GM18505 (cell line): ENCODE data around the gene MAP7D1.

ENCODE experiments used
- ATAC-seq: cut with Tn5 transposase; IDR thresholded peaks from one replicate; pipeline ENCODE4 v1.9.1; 2021; ENCODE audit not compliant: unreplicated experiment
- POLR2A ChIP-seq: IDR thresholded peaks from 4 replicates; pipeline ENCODE4 v1.6.1; 2011; ENCODE audit warnings: borderline replicate concordance; ENCODE audit not compliant: insufficient read depth, insufficient read length; ENCODE audit errors: extremely low read depth

The MAP7D1 gene

DNA sequence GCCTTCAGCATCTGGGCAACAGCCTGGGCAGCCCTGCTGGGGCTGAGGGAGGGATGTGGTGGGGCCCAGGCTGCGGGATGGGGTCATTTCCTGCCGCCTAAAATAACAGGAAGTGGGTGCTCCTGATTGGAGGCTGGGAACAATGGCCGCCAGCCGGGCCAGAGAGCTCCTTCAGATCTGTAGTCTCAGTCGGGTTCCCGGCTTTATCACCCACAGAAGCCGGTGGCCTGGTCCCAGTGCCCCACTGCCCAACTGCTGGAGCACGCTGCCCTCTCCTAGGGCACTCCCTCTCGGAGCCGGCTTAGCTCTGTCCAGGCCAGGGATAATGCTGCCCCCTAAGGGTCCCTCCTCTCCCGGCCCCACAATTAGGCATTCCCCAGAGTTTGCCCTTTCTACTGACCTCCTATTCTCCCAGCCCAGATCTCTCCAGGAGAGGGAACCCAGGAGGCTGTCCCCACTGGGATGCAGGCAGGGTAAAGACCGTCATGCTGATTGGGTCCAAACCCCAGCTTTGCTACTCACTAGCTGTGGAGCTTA is 5.1 kb downstream of the MAP7D1 start:
- peak; percentile 88 for TF ChIP-seq POLR2A
- ATAC-seq, result no peak

DNA sequence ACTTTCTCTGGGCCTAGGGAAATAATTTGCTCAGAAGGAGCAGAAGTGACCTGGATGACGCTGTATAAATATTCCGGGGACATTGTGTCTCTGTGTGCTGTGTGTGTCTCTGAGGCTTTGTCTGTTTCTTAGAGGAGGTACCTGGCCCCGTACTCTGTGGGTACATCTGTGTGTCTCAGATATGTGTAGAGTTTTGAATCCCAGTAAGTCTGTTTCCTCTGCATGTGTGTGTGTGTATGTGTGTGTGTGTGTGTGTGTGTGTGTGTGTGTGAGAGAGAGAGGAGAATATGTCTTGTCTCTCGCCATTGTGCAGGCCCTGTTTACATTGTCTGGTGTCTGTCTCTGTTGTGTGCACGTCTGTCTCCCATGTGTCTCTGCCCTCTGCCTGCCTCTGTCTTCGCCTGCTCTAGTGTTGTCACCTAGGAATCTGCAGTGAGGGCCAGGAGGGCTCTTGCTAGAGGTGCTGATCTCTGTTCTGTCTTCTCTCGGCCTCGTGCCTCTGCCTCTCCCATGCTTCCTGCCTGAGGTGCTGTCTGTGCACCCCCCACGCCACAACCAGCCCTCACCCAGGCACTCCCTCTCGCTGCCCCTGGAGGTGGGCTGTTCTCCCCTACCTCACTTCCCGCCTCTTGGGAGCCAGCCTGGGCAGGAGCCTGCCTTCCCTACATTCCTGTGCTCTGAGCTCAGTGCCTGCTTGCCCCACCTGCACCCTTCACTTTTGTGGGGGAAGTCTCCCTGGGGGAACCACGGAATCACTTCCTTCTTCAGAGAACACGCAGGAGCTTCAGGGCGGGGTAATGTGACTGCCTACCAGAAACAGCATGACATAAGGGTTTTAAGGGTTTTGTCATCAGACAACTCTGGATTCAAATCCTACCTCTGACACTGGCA is 5.9 kb downstream of the MAP7D1 start:
- no peak for ATAC-seq
- TF ChIP-seq POLR2A, result no peak

DNA sequence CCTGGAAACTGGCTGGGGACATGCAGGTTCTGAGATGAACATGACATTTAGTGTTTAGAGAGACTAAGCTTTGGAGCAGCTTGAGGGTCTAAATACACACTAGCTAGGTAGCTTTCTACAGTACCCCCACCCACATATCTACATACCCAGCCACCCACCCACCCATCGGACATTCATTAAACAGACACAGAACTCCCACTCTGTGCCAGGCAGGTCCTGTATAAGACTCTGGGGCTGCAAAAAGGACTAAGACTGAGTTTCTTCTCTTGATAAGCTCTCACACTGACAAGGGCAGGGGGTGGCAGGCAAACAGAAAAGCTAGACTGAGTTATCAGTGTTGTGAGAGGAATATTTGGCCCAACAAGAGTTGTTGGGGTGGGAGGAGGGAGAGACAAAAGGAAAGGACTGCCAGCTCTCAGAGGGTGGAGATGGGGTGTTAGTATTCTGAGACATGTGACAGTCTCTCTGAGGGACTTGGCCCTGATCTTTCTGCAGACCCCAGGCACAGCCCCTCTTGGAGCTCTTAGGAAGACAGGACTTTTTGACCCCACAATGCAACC is 6.8 kb downstream of the MAP7D1 start:
- ATAC-seq, result no peak
- no peak for TF ChIP-seq POLR2A

DNA sequence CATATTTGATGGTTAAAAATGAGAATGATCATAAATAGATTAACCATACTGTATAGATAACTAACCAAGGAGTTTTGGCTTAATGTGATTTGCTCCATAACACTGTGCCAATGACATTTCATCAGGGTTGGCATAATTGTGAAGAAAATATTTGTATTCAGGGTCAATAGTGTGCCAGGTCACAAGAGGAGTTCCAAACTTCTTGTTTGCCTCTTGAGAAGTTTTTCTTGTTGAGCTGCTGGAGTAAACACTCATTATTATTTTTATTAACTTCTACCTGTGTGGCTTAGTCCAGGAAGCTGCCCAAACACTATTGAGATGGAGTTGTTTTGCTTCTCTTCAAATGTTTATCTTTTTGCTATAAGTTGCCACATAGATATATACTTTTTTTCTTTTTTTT is 7.5 kb downstream of the MAP7D1 start:
- no peak for ATAC-seq
- TF ChIP-seq POLR2A, result no peak

DNA sequence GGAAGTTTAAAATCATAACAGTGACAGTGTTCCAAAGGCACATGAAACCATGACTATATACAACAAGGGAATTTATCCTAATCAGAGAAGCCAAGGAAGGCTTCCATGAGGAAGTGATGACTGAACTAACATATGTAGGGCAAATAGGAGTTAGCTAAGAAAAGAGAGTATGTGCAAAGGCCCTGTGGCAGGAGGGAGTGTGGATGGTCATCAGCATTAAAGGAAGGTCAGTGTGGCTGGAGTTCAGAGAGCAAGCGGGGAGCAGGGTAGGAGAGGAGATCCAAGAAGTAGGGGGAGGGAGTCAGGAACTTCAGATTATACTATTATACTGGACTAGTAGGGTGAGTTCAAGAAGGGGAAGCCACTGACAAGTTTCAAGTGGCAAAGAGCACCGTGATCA is 8.4 kb downstream of the MAP7D1 start:
- no peak for ATAC-seq
- no peak for TF ChIP-seq POLR2A

DNA sequence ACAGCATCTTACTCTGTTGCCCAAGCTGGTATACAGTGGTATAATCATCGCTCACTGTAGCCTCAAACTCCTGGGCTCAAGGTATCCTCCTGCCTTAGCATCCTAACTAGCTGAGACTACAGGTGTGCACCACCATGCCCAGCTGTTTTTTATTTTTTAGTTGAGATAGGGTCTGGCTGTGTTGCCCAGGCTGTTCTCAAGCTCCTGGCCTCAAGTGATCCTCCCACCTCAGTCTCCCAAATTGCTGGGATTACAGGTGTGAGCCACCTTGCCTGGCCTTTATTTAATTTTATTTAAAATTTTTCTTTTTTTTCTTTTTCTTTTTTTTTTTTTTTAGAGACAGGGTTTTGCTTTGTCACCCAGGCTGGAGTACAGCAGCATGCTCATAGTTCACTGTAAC is 9.2 kb downstream of the MAP7D1 start:
- no peak for TF ChIP-seq POLR2A
- no peak for ATAC-seq

DNA sequence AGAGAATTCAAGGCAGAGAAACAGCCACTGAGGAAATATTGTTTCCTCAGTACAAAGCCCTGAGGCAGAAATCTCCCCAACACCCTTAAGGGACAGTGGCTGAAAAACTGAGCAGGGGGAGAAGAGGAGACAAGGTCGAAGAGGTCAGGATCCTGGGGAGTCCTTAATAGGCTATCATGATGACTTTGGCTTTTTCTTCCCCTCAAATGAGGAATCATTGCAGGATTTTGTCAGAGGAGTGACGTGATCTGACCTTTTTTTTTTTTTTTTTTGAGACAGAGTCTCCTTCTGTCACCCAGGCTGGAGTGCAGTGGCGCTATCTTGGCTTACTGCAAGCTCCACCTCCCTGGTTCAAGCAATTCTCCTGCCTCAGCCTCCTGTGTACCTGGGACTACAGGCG is 10.2 kb downstream of the MAP7D1 start:
- no peak for ATAC-seq
- TF ChIP-seq POLR2A, result no peak

DNA sequence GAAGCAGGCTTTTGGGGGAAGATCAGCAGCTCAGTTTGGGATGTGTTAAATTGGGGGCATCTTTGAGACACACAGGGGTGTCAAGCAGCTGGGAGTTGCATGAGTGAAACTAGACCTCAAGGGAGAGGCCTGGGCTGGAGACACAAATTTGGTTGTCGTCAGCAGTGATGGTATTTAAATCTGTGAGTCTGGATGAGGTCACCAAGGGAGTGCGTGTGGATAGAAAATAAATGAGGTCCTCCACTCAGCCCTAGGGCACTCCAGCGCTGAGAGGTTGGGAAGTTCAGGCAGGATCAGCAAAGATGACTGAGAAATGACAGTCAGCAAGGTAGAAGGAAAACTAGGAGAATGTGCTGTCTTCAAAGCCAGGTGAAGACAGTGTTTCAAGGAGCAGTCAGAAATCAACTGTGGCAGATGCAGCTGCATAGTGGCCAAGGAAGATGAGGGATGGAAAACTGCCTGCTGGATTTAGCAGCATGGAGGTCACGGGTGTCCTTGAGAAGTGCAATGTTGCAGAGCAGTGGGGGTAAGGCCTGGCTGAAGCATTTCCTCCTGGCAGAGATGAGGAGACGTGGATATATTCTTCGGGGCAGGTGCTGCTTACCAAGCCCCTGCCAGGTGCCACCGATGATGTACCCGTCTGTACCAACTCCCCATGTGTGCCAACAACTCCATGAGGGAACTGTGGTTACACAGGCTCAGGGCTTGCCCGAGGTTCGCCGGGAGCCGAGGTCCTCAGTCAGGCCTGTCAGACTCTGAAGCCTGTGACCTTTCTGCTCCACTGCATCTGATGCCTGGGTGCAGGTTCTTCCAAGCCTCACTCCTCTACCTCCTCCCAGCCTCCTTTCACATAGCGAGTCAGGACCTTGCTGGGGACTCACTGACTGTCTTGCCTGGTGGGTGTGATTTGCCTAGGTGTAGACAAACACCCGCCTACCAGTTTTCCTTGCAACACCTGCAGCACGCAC is 11.3 kb downstream of the MAP7D1 start:
- ATAC-seq, result no peak
- peak; percentile 18 for TF ChIP-seq POLR2A

DNA sequence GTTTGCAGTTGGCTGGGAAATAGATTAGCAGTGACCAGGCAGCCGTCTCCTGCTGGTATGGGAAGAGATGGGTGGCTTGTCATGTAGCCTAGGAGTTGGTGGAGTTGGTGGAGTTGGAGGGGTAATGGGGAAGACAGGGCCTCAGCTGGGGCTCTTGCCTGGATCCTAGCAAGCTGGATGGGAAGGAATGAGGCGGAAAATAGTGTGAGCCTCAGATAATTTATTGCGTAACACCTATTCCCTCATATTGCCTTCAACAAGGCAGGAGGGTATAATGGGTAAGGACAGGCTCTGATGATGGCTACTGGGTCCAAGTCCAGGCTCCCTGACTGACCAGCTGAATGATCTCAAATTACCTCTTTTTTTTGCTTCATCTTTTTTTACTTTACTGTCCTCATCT is 12.6 kb downstream of the MAP7D1 start:
- no peak for ATAC-seq
- no peak for TF ChIP-seq POLR2A

DNA sequence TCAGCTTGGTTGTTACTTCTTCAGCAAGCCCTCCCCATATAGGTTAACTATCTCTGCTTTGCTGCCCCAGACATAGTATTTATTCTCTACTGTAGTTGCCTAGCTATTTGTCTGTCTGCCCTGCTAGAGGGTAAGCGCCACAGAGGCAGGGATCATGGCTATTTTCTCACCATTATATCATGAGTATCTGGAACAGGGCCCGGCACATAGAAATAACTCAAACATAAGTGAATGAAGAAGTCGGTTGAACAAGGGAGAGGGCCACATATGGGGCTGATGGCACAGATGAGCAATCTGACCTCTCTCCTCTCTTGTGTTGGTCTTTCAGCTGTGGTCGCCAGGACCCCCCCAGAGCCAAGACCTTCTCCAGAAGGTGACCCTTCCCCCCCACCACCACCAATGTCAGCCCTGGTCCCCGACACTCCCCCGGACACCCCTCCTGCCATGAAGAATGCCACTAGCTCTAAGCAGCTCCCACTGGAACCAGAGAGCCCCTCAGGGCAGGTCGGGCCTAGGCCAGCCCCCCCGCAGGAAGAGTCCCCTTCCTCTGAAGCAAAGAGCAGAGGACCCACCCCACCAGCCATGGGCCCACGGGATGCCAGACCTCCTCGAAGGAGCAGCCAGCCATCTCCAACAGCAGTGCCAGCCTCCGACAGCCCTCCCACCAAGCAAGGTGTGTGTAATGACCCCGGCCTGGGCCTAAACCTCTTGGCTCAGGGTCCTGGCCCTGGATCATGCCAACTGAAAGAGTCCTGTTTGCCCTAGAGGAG is 14.9 kb downstream of the MAP7D1 start:
- no peak for TF ChIP-seq POLR2A
- no peak for ATAC-seq

DNA sequence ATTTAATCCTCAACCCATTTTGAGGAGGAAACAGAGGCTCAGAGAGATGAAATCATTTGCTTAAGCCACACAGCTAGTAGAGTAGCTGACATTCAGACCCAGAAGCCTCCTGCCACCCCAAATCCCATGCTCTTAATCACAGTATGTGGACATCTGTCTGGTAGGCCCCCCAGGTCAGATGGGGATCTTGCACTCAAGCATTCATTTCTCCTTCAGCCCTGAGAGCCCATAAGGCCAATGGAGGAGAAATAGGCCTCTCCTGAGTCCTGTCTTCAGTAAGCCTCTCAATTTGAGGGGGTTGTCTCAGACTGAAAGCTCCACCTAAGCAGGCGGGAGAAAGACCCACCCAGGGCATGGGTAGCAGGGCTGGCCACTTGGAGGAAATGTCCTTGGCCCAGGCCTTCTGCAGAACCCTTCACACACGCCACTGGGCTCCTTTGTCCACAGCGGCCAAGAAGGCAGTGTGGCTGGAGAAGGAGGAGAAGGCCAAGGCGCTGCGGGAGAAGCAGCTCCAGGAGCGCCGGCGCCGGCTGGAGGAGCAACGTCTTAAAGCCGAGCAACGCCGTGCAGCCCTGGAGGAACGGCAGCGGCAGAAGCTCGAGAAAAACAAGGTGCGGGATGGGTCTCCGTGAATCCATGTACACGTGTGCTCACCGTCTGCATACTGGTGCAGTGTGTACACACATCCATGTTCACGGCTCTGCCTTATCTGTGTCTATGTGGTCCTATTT is 16.2 kb downstream of the MAP7D1 start:
- ATAC-seq, result no peak
- TF ChIP-seq POLR2A, result no peak

DNA sequence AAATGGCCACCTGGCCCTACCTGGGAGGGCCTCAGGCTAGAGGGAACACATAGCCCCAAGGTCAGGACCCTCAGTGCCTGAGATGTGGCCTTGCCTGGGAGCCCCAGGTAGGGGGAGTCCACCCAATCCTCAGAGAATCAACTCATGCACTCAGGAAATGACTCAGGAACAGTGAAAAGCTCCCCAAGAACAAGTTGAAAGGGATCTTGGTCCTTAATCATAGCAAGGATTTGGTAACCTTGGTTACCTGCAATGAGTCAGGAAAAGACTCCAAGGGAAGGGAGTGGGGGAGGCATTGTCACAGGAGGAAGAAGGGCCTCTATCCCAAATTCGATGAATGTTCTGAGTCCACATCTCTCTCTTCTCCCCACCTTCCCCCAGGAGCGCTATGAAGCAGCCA is 17.0 kb downstream of the MAP7D1 start:
- TF ChIP-seq POLR2A, result no peak
- ATAC-seq, result no peak
